ENCODE data around the gene PRKCA.

- TF ChIP-seq CTCF (IDR thresholded peaks at IDR 0.05; ENCODE audit: low read depth, low read length, missing input control) (no peak), TAF1 (conservative IDR thresholded peaks at IDR 0.05) (no peak), GABPA (IDR thresholded peaks at IDR 0.05 in 1 of 2, conservative IDR thresholded peaks at IDR 0.05 in 1 of 2) (no peak), JUND (IDR thresholded peaks at IDR 0.05) (no peak), ZBTB33 (IDR thresholded peaks at IDR 0.05) (no peak)
Measured at GRCh38 chr17:66746736-66747135, 444.3 kb downstream of the PRKCA start.

Data from liver (tissue), 3 donors.